Occipital lobe (tissue), 2 donors: ENCODE measurements around the gene ZBTB32. TPM values are rescaled to one million over a fixed set of nuclear protein-coding genes. Genes with fewer than 3 reads are reported as not detected.
"Not testable (repeated sequence)": the region's sequence is repeated elsewhere in the genome, so short reads cannot be mapped to it uniquely, and the experiment has no call there.

Experiments used
- DNase-seq: peaks from one replicate; lab custom pipeline; 2025; lab: John Stamatoyannopoulos, UW
- total RNA-seq: library from RNA; depleted of rRNA; stranded (reverse); fragments of >200 nt; gene quantifications from one replicate; pipeline ENCODE4 v1.2.3, GENCODE V29; 2014

Gene ZBTB32
- total RNA-seq, 1 donor from 2014 or later: not detected

- no peak for DNase-seq
These were observed 15.2 kb downstream of the ZBTB32 start for GRCh38 chr19:35719402-35720162.

GRCh38 chr19:35720163-35720524 lies 15.8 kb downstream of the ZBTB32 start:
- DNase-seq: no peak

- DNase-seq: no peak
These were observed 16.3 kb downstream of the ZBTB32 start for GRCh38 chr19:35720648-35721047.

- no peak for DNase-seq
These were observed 17.0 kb downstream of the ZBTB32 start for GRCh38 chr19:35721374-35721773.

- DNase-seq: no peak
These were observed 18.1 kb downstream of the ZBTB32 start for GRCh38 chr19:35722461-35722860.

- DNase-seq: no peak
These were observed 18.5 kb downstream of the ZBTB32 start for GRCh38 chr19:35722897-35723296.

GRCh38 chr19:35723671-35724070 lies 19.3 kb downstream of the ZBTB32 start:
- DNase-seq: no peak

- DNase-seq: not testable (repeated sequence)
These were observed 19.8 kb downstream of the ZBTB32 start for GRCh38 chr19:35724132-35724531.

GRCh38 chr19:35724560-35724959 lies 20.2 kb downstream of the ZBTB32 start:
- DNase-seq: no peak

GRCh38 chr19:35725216-35725861 lies 21.0 kb downstream of the ZBTB32 start:
- no peak for DNase-seq

GRCh38 chr19:35727053-35727955 lies 22.9 kb downstream of the ZBTB32 start:
- DNase-seq: no peak

- DNase-seq: no peak
These were observed 23.8 kb downstream of the ZBTB32 start for GRCh38 chr19:35727956-35728706.

- DNase-seq: no peak
These were observed 24.7 kb downstream of the ZBTB32 start for GRCh38 chr19:35729021-35729420.

- no peak for DNase-seq
These were observed 25.4 kb downstream of the ZBTB32 start for GRCh38 chr19:35729763-35730162.

GRCh38 chr19:35730326-35730725 lies 26.0 kb downstream of the ZBTB32 start:
- no peak for DNase-seq

GRCh38 chr19:35731353-35731752 lies 27.0 kb downstream of the ZBTB32 start:
- no peak for DNase-seq

- no peak for DNase-seq
These were observed 27.5 kb downstream of the ZBTB32 start for GRCh38 chr19:35731779-35732405.

GRCh38 chr19:35732540-35733179 lies 28.3 kb downstream of the ZBTB32 start:
- DNase-seq: no peak

- DNase-seq: no peak
These were observed 29.1 kb downstream of the ZBTB32 start for GRCh38 chr19:35733180-35734125.
